GM21390 (cell line): ENCODE results near the gene IMP3.
"Not testable (repeated sequence)": the region's sequence is repeated elsewhere in the genome, so short reads cannot be mapped to it uniquely, and the experiment has no call there.

Source experiments
- ATAC-seq: cut with Tn5 transposase; IDR thresholded peaks from one replicate; pipeline ENCODE4 v1.9.1; 2021; ENCODE audit not compliant: unreplicated experiment

IMP3 gene

GRCh38 chr15:75639709-75640482 lies at the start of gene IMP3:
Gene IMP3 (minus strand): TSS chr15:75640224. CDS start chr15:75640168, 56 bp downstream.
- ATAC-seq, result peak; percentile 87

- ATAC-seq, result not testable (repeated sequence)
Measured at GRCh38 chr15:75689429-75689828, 49.4 kb upstream of the IMP3 start.

GRCh38 chr15:75688831-75689230 lies 48.8 kb upstream of the IMP3 start:
- ATAC-seq, result no peak

- no peak for ATAC-seq
Measured at GRCh38 chr15:75688278-75688557, 48.2 kb upstream of the IMP3 start.

GRCh38 chr15:75687486-75688277 lies 47.7 kb upstream of the IMP3 start:
- no peak for ATAC-seq

- ATAC-seq, result peak; percentile 51
Measured at GRCh38 chr15:75686212-75686642, 46.2 kb upstream of the IMP3 start.

- no peak for ATAC-seq
Measured at GRCh38 chr15:75685195-75685594, 45.2 kb upstream of the IMP3 start.

GRCh38 chr15:75684648-75685047 lies 44.6 kb upstream of the IMP3 start:
- ATAC-seq, result no peak

- not testable (repeated sequence) for ATAC-seq
Measured at GRCh38 chr15:75683646-75684312, 43.8 kb upstream of the IMP3 start.

GRCh38 chr15:75682181-75683135 lies 42.4 kb upstream of the IMP3 start:
- ATAC-seq, result no peak

GRCh38 chr15:75680007-75680789 lies 40.2 kb upstream of the IMP3 start:
- no peak for ATAC-seq

- not testable (repeated sequence) for ATAC-seq
Measured at GRCh38 chr15:75678324-75678690, 38.3 kb upstream of the IMP3 start.

- no peak for ATAC-seq
Measured at GRCh38 chr15:75677465-75678323, 37.7 kb upstream of the IMP3 start.

GRCh38 chr15:75676688-75677464 lies 36.9 kb upstream of the IMP3 start:
- no peak for ATAC-seq

GRCh38 chr15:75675579-75676404 lies 35.8 kb upstream of the IMP3 start:
- ATAC-seq, result no peak

GRCh38 chr15:75674366-75674765 lies 34.3 kb upstream of the IMP3 start:
- no peak for ATAC-seq
